ENCODE measurements around the gene SPO11. TPM values are rescaled to one million over a fixed set of nuclear protein-coding genes. Genes with fewer than 3 reads are reported as not detected.

Gene SPO11
- polyA plus RNA-seq, 2 of the 4 experiments (the other 2 are of a cell fraction), result not detected

DNA sequence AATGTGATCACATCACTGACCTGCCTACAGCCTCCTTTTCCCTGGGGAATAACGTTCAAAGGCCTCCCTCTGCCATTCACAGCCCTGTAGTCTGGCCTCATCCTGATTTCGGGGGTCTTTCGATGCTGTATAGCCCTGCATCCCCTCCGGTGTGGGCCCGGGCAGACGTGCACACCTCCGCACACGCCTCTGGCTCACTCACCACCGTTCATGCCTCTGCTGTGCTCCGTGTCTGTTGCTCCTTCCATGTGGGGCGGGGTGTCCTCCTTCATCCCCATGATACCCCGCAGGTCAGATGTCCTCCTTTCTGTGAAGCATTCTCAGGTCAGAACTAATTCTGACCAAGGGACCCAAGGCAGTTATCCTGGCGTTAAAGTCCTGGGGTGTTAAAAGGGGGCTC lies 47.7 kb downstream of the SPO11 start:
- 83% methylated on average over 13 of the region's 13 CpGs for WGBS (ENCODE audit: missing lambda C conversion rate)
- Histone ChIP-seq H3K27ac (no peak overlapping the region), H3K9me3 (no peaks in the 10 kb centered on the region), H3K4me3 (no peak overlapping the region), H3K4me1 (no peaks in the 10 kb centered on the region), H3K4me2 (no peak overlapping the region)
- DNase-seq (ENCODE audit: low read depth in 1 of 2, low spot score in 1 of 2), result no peak
- ChIA-PET POLR2A (no interaction called here), CTCF (interaction anchor here (0.9 to 3.9 kb wide), 2 partner anchors 116 to 119 kb away, joined by 3 to 21 read pairs; no protein-coding TSS in a partner anchor)
- TF ChIP-seq RARB (CRISPR knock-in tag; IDR thresholded peaks at IDR 0.05), result no peak
- no peak for TF ChIP-seq MAZ (IDR thresholded peaks at IDR 0.05; ENCODE audit: borderline replicate concordance, low read depth, low read length)
- TF ChIP-seq, protein P1, sequence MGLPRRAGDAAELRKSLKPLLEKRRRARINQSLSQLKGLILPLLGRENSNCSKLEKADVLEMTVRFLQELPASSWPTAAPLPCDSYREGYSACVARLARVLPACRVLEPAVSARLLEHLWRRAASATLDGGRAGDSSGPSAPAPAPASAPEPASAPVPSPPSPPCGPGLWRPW (IDR thresholded peaks at IDR 0.05), result no peak
- TF ChIP-seq, protein P2, sequence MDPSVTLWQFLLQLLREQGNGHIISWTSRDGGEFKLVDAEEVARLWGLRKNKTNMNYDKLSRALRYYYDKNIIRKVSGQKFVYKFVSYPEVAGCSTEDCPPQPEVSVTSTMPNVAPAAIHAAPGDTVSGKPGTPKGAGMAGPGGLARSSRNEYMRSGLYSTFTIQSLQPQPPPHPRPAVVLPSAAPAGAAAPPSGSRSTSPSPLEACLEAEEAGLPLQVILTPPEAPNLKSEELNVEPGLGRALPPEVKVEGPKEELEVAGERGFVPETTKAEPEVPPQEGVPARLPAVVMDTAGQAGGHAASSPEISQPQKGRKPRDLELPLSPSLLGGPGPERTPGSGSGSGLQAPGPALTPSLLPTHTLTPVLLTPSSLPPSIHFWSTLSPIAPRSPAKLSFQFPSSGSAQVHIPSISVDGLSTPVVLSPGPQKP (IDR thresholded peaks at IDR 0.05; ENCODE audit: low read depth, low read length), result no peak
- TF ChIP-seq MYC (IDR thresholded peaks at IDR 0.05; ENCODE audit: borderline replicate concordance, low read length), result no peak
- TF ChIP-seq RAD21 (conservative IDR thresholded peaks at IDR 0.05 in 1 of 2, IDR thresholded peaks at IDR 0.05 in 1 of 2), result no peak
- TF ChIP-seq KDM5A (IDR thresholded peaks at IDR 0.05), result no peak
- TF ChIP-seq, protein P3, sequence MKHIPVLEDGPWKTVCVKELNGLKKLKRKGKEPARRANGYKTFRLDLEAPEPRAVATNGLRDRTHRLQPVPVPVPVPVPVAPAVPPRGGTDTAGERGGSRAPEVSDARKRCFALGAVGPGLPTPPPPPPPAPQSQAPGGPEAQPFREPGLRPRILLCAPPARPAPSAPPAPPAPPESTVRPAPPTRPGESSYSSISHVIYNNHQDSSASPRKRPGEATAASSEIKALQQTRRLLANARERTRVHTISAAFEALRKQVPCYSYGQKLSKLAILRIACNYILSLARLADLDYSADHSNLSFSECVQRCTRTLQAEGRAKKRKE (CRISPR knock-in tag; IDR thresholded peaks at IDR 0.05; ENCODE audit: low read depth), result no peak
- TF ChIP-seq TP53 (CRISPR knock-in tag; IDR thresholded peaks at IDR 0.05), result no peak
- no peak for TF ChIP-seq HOXB5 (CRISPR knock-in tag; IDR thresholded peaks at IDR 0.05)
- no peak for TF ChIP-seq EHF (CRISPR knock-in tag; IDR thresholded peaks at IDR 0.05)
- TF ChIP-seq NFE2L2 (conservative IDR thresholded peaks at IDR 0.05; ENCODE audit: low read length), result no peak
- ATAC-seq, result no peak
- FAIRE-seq, result no peak

DNA sequence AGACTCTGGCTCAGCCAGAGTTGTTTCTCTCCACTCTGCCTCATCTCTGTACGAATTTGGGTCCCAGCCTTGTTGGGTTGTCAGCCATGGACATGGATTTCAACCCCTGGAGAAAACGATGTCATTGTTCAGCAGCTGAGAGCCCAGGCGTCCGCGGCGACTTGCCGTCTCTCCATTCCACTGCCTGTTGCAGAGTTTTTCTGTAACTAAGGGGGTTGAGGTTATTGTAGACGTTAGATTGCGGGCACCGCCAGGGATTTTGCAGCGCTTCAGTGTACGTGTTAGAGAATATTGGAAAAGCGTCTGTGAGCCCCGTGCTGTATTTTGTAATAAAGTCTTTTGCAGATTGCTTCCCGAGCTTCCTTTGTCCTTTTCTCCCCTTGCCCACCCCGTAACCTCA lies 48.5 kb downstream of the SPO11 start:
- H3K27ac ChIP-seq, result no peak overlapping the region
- ChIA-PET CTCF (interaction anchor here (0.6 to 2.5 kb wide), 2 partner anchors 12 to 121 kb away, joined by 3 to 9 read pairs; partner anchors contain the start of gene RBM38), POLR2A (no interaction called here)
- no peaks in the 10 kb centered on the region for H3K9me3 ChIP-seq
- no peak overlapping the region for H3K4me2 ChIP-seq
- DNase-seq (ENCODE audit: low read depth in 1 of 2, low spot score in 1 of 2), result no peak
- ATAC-seq, result no peak
- H3K4me3 ChIP-seq, result no peak overlapping the region
- H3K4me1 ChIP-seq, result no peaks in the 10 kb centered on the region
- TF ChIP-seq CEBPB (IDR thresholded peaks at IDR 0.05) (no peak), JUN (IDR thresholded peaks at IDR 0.05) (no peak), MYC (IDR thresholded peaks at IDR 0.05; ENCODE audit: borderline replicate concordance, low read length) (no peak), EP300 (IDR thresholded peaks at IDR 0.05) (no peak), HOXB13 (CRISPR knock-in tag; IDR thresholded peaks at IDR 0.05; ENCODE audit: low read depth) (no peak)
- TF ChIP-seq, protein P3 (CRISPR knock-in tag; IDR thresholded peaks at IDR 0.05; ENCODE audit: low read depth), result no peak
- FAIRE-seq, result no peak
- WGBS (ENCODE audit: missing lambda C conversion rate), result 81% methylated on average over 16 of the region's 16 CpGs

DNA sequence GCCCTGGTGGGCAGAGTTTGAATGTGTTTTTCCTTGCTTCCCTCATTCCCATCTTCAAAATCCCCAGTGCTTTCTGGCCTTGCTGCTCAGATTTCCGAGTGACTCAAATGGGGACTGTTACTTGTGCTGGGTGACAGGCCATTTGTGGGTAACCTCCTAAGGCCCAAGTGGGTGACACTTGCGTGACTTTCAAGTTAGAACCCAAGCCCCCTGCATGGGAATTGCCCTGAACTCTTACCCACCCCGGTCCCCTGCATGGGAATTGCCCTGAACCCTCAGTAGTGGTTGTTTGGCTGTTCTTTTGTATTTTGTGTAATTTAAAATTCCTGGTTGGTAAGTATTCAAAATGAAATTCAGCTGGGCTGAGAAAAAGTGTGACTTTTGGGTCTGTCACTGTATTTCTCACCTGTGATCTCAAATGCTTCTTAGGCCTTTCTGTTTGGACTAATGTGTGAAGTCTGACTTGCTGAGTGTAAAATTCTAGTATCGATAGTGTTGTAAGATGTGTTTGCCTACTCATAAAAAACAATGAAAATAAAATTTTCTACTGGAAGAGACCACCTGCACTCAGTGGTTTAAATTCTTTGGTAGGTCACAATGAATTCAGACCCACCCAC lies 49.2 kb downstream of the SPO11 start:
- no peaks in the 10 kb centered on the region for H3K9me3 ChIP-seq
- TF ChIP-seq, protein P4, sequence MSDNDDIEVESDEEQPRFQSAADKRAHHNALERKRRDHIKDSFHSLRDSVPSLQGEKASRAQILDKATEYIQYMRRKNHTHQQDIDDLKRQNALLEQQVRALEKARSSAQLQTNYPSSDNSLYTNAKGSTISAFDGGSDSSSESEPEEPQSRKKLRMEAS (IDR thresholded peaks at IDR 0.05), result no peak
- TF ChIP-seq POLR2AphosphoS2 (conservative IDR thresholded peaks at IDR 0.05; ENCODE audit: low read length) (no peak), ZC3H11A (IDR thresholded peaks at IDR 0.05) (no peak), RFX5 (IDR thresholded peaks at IDR 0.05) (no peak), BHLHE40 (IDR thresholded peaks at IDR 0.05; ENCODE audit: low read depth, low read length) (no peak), HOXB13 (CRISPR knock-in tag; IDR thresholded peaks at IDR 0.05; ENCODE audit: low read depth) (no peak), TP53 (CRISPR knock-in tag; IDR thresholded peaks at IDR 0.05) (no peak), HOXA7 (CRISPR knock-in tag; IDR thresholded peaks at IDR 0.05) (no peak), ZSCAN20 (CRISPR knock-in tag; IDR thresholded peaks at IDR 0.05) (no peak), TFCP2L1 (CRISPR knock-in tag; IDR thresholded peaks at IDR 0.05) (no peak), NFE2L2 (conservative IDR thresholded peaks at IDR 0.05; ENCODE audit: low read length) (no peak), NR3C1 (IDR thresholded peaks at IDR 0.05) (no peak), HOXB5 (CRISPR knock-in tag; IDR thresholded peaks at IDR 0.05) (no peak)
- TF ChIP-seq, protein P5, sequence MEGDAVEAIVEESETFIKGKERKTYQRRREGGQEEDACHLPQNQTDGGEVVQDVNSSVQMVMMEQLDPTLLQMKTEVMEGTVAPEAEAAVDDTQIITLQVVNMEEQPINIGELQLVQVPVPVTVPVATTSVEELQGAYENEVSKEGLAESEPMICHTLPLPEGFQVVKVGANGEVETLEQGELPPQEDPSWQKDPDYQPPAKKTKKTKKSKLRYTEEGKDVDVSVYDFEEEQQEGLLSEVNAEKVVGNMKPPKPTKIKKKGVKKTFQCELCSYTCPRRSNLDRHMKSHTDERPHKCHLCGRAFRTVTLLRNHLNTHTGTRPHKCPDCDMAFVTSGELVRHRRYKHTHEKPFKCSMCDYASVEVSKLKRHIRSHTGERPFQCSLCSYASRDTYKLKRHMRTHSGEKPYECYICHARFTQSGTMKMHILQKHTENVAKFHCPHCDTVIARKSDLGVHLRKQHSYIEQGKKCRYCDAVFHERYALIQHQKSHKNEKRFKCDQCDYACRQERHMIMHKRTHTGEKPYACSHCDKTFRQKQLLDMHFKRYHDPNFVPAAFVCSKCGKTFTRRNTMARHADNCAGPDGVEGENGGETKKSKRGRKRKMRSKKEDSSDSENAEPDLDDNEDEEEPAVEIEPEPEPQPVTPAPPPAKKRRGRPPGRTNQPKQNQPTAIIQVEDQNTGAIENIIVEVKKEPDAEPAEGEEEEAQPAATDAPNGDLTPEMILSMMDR (IDR thresholded peaks at IDR 0.05), result no peak
- TF ChIP-seq, protein P6, sequence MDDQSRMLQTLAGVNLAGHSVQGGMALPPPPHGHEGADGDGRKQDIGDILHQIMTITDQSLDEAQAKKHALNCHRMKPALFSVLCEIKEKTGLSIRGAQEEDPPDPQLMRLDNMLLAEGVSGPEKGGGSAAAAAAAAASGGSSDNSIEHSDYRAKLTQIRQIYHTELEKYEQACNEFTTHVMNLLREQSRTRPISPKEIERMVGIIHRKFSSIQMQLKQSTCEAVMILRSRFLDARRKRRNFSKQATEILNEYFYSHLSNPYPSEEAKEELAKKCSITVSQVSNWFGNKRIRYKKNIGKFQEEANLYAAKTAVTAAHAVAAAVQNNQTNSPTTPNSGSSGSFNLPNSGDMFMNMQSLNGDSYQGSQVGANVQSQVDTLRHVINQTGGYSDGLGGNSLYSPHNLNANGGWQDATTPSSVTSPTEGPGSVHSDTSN (IDR thresholded peaks at IDR 0.05), result no peak
- no peaks in the 10 kb centered on the region for H3K4me1 ChIP-seq
- 86% methylated on average over 4 of the region's 4 CpGs for WGBS (ENCODE audit: missing lambda C conversion rate)
- H3K4me3 ChIP-seq, result no peak overlapping the region
- FAIRE-seq (no peak), DNase-seq (ENCODE audit: low read depth in 1 of 2, low spot score in 1 of 2) (no peak), ATAC-seq (no peak)
- no peak overlapping the region for H3K4me2 ChIP-seq
- no peak overlapping the region for H3K27ac ChIP-seq
- POLR2A ChIA-PET, result no interaction called here
- CTCF ChIA-PET, result interaction anchor here (1.3 to 7.6 kb wide), 6 partner anchors 11 to 124 kb away, joined by 3 to 97 read pairs (median 6); partner anchors contain the start of gene RBM38
